Esophagus squamous epithelium (tissue), 5 donors: ENCODE measurements around the gene TAS1R1. TPM values are rescaled to one million over a fixed set of nuclear protein-coding genes. Genes with fewer than 3 reads are reported as not detected.
A peak's percentile ranks its signal among the peaks of the same experiment; 100 is the strongest.

Experiments
- DNase-seq: peaks from one replicate; lab custom pipeline; 2025; lab: John Stamatoyannopoulos, UW
- H3K27ac ChIP-seq, 4 donors: fragments of 200-600 bp; sonication (generic); one replicate each; pipeline ENCODE4 v1.5.1; 2016 to 2019; ENCODE audit warnings: mild to moderate bottlenecking in 1 of 4
- H3K27me3 ChIP-seq, 4 donors: fragments of 200-600 bp; sonication (generic); 1 replicate in 3 of 4; 2 replicates in 1 of 4; pipeline versions ENCODE4 v1.5.1 to v1.6.0; 2017 to 2021; ENCODE audit warnings: antibody characterized with exemption in 1 of 4
- H3K36me3 ChIP-seq, 3 donors: fragments of 200-600 bp; sonication (generic); one replicate each; pipeline ENCODE4 v1.5.1; 2016 to 2019
- H3K4me1 ChIP-seq, 3 donors: fragments of 200-600 bp; sonication (generic); one replicate each; pipeline ENCODE4 v1.5.1; 2017 to 2019
- H3K4me3 ChIP-seq, 4 donors: fragments of 200-600 bp; sonication (generic); 1 replicate in 3 of 4; 2 replicates in 1 of 4; pipeline ENCODE4 v1.5.1; 2016 to 2019; ENCODE audit warnings: mild to moderate bottlenecking in 2 of 4, moderate library complexity in 1 of 4
- H3K9me3 ChIP-seq, 3 donors: fragments of 200-600 bp; sonication (generic); one replicate each; pipeline ENCODE4 v1.5.1; 2016 to 2019
- POLR2A ChIP-seq, 4 donors: fragments of 450-650 bp; IDR thresholded peaks; one replicate each; pipeline ENCODE4 v1.6.1; 2017; ENCODE audit warnings: antibody characterized with exemption in 4 of 4, mild to moderate bottlenecking in 4 of 4, moderate library complexity in 3 of 4
- WGBS, 2 donors: methylation state at CpG; one replicate each; pipeline ENCODE4 v1.1.5; 2018; 5-methylcytosine and 5-hydroxymethylcytosine counted together
- intact Hi-C: fragments of 100-400 bp; cut with DNase I; formaldehyde crosslinking; loops from one replicate; pipeline ENCODE4 v1.15.0; 2022
- total RNA-seq, 4 donors: library from RNA; depleted of rRNA; stranded (reverse); fragments of >200 nt; gene quantifications; one replicate each; pipeline ENCODE4 v1.1.0, GENCODE V29; 2016
- TF ChIP-seq, protein P1 (sequence below), 6 experiments: fragments of 450-650 bp in 4 of 6; fragments of 200-600 bp in 2 of 6; sonication (generic) in 2 of 6; IDR thresholded peaks; one replicate each; pipeline ENCODE4 v1.5.1; 2016 to 2019; ENCODE audit warnings: antibody characterized with exemption in 6 of 6, mild to moderate bottlenecking in 4 of 6, moderate library complexity in 4 of 6
- donor health status: DM: yes; HTN: yes; CAD: no.

TAS1R1 gene
- total RNA-seq, 4 donors from 2014 or later: not detected

- Histone ChIP-seq H3K4me3 (no peak overlapping the region), H3K27me3 (no peaks in the 10 kb centered on the region), H3K4me1 (peaks cover 0 to 33% (median 14%) of the 10 kb centered on the region in 3 donors), H3K27ac (peak overlapping the region; percentile 30 to 59 (median 50)), H3K36me3 (peaks cover 5 to 97% (median 37%) of the 10 kb centered on the region in 3 donors), H3K9me3 (no peaks in the 10 kb centered on the region)
- TF ChIP-seq, protein P1, sequence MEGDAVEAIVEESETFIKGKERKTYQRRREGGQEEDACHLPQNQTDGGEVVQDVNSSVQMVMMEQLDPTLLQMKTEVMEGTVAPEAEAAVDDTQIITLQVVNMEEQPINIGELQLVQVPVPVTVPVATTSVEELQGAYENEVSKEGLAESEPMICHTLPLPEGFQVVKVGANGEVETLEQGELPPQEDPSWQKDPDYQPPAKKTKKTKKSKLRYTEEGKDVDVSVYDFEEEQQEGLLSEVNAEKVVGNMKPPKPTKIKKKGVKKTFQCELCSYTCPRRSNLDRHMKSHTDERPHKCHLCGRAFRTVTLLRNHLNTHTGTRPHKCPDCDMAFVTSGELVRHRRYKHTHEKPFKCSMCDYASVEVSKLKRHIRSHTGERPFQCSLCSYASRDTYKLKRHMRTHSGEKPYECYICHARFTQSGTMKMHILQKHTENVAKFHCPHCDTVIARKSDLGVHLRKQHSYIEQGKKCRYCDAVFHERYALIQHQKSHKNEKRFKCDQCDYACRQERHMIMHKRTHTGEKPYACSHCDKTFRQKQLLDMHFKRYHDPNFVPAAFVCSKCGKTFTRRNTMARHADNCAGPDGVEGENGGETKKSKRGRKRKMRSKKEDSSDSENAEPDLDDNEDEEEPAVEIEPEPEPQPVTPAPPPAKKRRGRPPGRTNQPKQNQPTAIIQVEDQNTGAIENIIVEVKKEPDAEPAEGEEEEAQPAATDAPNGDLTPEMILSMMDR (IDR thresholded peaks at IDR 0.05): no peak
- intact Hi-C loops: no loop called here
- WGBS, 2 donors: 19 to 38% methylated on average over 3 of the region's 3 CpGs
- DNase-seq: no peak
These were observed 10.3 kb upstream of the TAS1R1 start for GRCh38 chr1:6544831-6545230.

GRCh38 chr1:6545276-6546112, 9.6 kb upstream of the TAS1R1 start:
- 22 to 29% methylated on average over 10 of the region's 10 CpGs for WGBS, 2 donors
- no peak overlapping the region for H3K4me3 ChIP-seq
- H3K27ac ChIP-seq: peak overlapping the region; percentile 32 to 59 (median 50)
- TF ChIP-seq POLR2A (IDR thresholded peaks at IDR 0.05): no peak
- TF ChIP-seq, protein P1 (IDR thresholded peaks at IDR 0.05): no peak
- intact Hi-C loops: no loop called here
- no peak for DNase-seq
- H3K36me3 ChIP-seq: peaks cover 5 to 100% (median 41%) of the 10 kb centered on the region in 3 donors
- H3K9me3 ChIP-seq: no peaks in the 10 kb centered on the region
- no peaks in the 10 kb centered on the region for H3K27me3 ChIP-seq
- H3K4me1 ChIP-seq: peaks cover 0 to 33% (median 14%) of the 10 kb centered on the region in 3 donors

DNA sequence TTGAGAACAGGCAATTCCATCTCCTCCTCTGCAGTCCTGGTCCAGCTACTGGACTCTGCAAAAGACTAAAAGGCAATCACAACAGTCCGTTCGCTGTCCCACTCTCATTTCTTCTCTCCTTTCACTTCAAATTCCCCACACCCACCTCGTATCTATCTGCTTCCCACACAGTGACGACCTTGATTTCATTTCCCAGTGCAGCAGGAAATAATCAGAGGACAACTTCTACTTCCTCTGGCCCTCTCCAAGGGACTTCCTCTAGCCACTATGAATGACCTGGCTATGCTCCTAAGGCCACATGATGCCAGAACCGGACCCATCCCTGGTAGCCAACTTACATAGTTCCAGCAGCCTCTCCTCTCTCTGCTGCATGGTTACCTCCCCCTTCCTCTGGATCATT, 8.8 kb upstream of the TAS1R1 start:
- H3K27me3 ChIP-seq: no peaks in the 10 kb centered on the region
- no peak for DNase-seq
- H3K4me1 ChIP-seq: peaks cover 0 to 33% (median 14%) of the 10 kb centered on the region in 3 donors
- intact Hi-C loops: no loop called here
- peak overlapping the region; percentile 22 to 65 (median 46) for H3K27ac ChIP-seq
- H3K4me3 ChIP-seq: no peak overlapping the region
- no peaks in the 10 kb centered on the region for H3K9me3 ChIP-seq
- peaks cover 1 to 100% (median 37%) of the 10 kb centered on the region in 3 donors for H3K36me3 ChIP-seq
- 39 to 56% methylated on average over 5 of the region's 5 CpGs for WGBS, 2 donors
- no peak for TF ChIP-seq POLR2A (IDR thresholded peaks at IDR 0.05)
- TF ChIP-seq, protein P1 (IDR thresholded peaks at IDR 0.05): no peak

DNA sequence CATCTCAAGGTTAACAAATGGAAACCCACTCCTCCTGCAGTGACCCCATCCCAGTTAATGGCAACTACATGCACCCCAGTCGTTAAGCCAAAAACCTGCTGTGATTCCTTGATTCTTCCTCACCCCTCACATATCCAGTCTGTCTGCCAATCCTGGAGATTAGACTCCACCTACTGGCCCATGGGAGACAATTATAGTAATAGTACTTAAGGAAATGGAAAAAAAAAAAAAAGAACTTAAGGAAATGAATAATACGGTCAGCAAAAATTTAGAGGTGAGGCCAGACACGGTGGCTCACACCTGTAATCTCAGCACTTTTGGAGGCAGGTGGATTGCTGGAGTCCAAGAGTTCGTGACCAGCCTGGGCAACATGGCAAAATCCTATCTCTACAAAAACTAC, 7.8 kb upstream of the TAS1R1 start:
- no peak for TF ChIP-seq POLR2A (IDR thresholded peaks at IDR 0.05)
- TF ChIP-seq, protein P1 (IDR thresholded peaks at IDR 0.05): peak in 1 of 6 experiments; percentile 26
- Histone ChIP-seq H3K9me3 (no peaks in the 10 kb centered on the region), H3K27me3 (no peaks in the 10 kb centered on the region), H3K4me1 (peaks cover 0 to 38% (median 14%) of the 10 kb centered on the region in 3 donors), H3K4me3 (no peak overlapping the region), H3K27ac (peak overlapping the region in 2 of 4 donors; percentile 59 to 65), H3K36me3 (peaks cover 0 to 92% (median 34%) of the 10 kb centered on the region in 3 donors)
- DNase-seq: no peak
- intact Hi-C loops: no loop called here
- WGBS, 2 donors: 32 to 45% methylated on average over 4 of the region's 4 CpGs
